ENCODE data around the gene SAMD10. TPM values are rescaled to one million over a fixed set of nuclear protein-coding genes. Genes with fewer than 3 reads are reported as not detected.
A peak's percentile ranks its signal among the peaks of the same experiment; 100 is the strongest.

Gene SAMD10
- total RNA-seq, 1 experiment from 2014 or later, result 5.7 TPM

GRCh38 chr20:63929071-63929470, 50.4 kb downstream of the SAMD10 start:
- WGBS (ENCODE audit: extremely low coverage, insufficient read length, low lambda C conversion rate), result no CpG with 5 or more reads among the region's 26 CpGs
- H3K79me2 ChIP-seq (ENCODE audit: insufficient read depth, low read length), result no peaks in the 10 kb centered on the region
- no peak overlapping the region for H3K9ac ChIP-seq (ENCODE audit: extremely low read depth, insufficient read length, low read length)
- H3K23ac ChIP-seq (ENCODE audit: insufficient read length, low read depth, low read length), result no peak overlapping the region
- Mint-ChIP-seq H3K4me1 (no peaks in the 10 kb centered on the region), H3K36me3 (ENCODE audit: insufficient read depth in 1 of 3, low read depth in 3 of 3) (peaks cover 34 to 60% (median 52%) of the 10 kb centered on the region in 3 experiments), H3K4me3 (0 out of 5 replicates have a peak overlapping the region, but pooled peaks of 1 of the 2 experiments have one; percentile 9), H3K27me3 (ENCODE audit: low read depth) (no peaks in the 10 kb centered on the region), H3K9me3 (no peaks in the 10 kb centered on the region), H3K27ac (peak overlapping the region in 1 of 3 experiments; percentile 66; a peak in 1 of 7 replicates)
- TF ChIP-seq CTCF (conservative IDR thresholded peaks at IDR 0.05), result no peak
- H3K4me2 ChIP-seq (ENCODE audit: insufficient read depth, insufficient read length, low read length), result no peak overlapping the region
- no peak overlapping the region for H4K8ac ChIP-seq (replicated peaks; ENCODE audit: insufficient read length, low read depth, low read length)
- H3K18ac ChIP-seq (ENCODE audit: insufficient read length, low read depth, low read length), result no peak overlapping the region
- H3T11ph ChIP-seq (ENCODE audit: low read length), result no peak overlapping the region
- no peak for DNase-seq
- H3K9me3 ChIP-seq (ENCODE audit: control insufficient read depth, low read depth, low read length), result no peaks in the 10 kb centered on the region
- no peak overlapping the region for H3K14ac ChIP-seq (ENCODE audit: insufficient read depth, low read length)
- H3K79me1 ChIP-seq (ENCODE audit: insufficient read depth, low read depth, low read length, poor library complexity, severe bottlenecking), result no peaks in the 10 kb centered on the region
- H4K5ac ChIP-seq (ENCODE audit: insufficient read length, low read depth, low read length), result no peak overlapping the region
- H2BK20ac ChIP-seq (ENCODE audit: low read depth, low read length, poor library complexity, severe bottlenecking), result no peak overlapping the region
- H4K91ac ChIP-seq (ENCODE audit: insufficient read length, low read depth, low read length), result no peak overlapping the region
- H2AFZ ChIP-seq (ENCODE audit: low read length), result no peak overlapping the region
- H4K20me1 ChIP-seq (ENCODE audit: control insufficient read depth, insufficient read depth, insufficient read length), result no peaks in the 10 kb centered on the region
- H3K23me2 ChIP-seq (ENCODE audit: insufficient read length, low read depth, low read length, poor library complexity, severe bottlenecking), result no peaks in the 10 kb centered on the region
- H3K27me3 ChIP-seq (ENCODE audit: insufficient read depth, low read length), result no peaks in the 10 kb centered on the region
- no peak overlapping the region for H2BK5ac ChIP-seq (ENCODE audit: insufficient read length, low read length)
- H3K27ac ChIP-seq (ENCODE audit: insufficient read length, low read depth, low read length), result no peak overlapping the region
- H2BK12ac ChIP-seq (ENCODE audit: insufficient read length, low read depth, low read length), result no peak overlapping the region
- no peaks in the 10 kb centered on the region for H3K4me1 ChIP-seq (ENCODE audit: insufficient read depth, low read length)
- no peak overlapping the region for H3K4ac ChIP-seq (ENCODE audit: low read depth, low read length)
- no peak overlapping the region for H3K56ac ChIP-seq (ENCODE audit: insufficient read length, low read depth, low read length)
- H2BK15ac ChIP-seq (ENCODE audit: low read depth, low read length), result no peak overlapping the region
- H2AK5ac ChIP-seq (ENCODE audit: insufficient read length, low read length), result no peak overlapping the region
- H2BK120ac ChIP-seq (ENCODE audit: low read depth, low read length, poor library complexity, severe bottlenecking), result no peak overlapping the region

All from H9 (cell line).